Keratinocyte (primary cell): Measurements from ENCODE around the gene KRTAP4-6.

Experiments used
- CTCF ChIP-seq, 3 experiments: IDR thresholded peaks in 1 of 3; conservative IDR thresholded peaks in 1 of 3; optimal IDR thresholded peaks in 1 of 3; 2 replicates in 2 of 3; 3 replicates in 1 of 3; pipeline versions ENCODE3 to v1.5.1; 2011; ENCODE audit warnings: low read length in 3 of 3, mild to moderate bottlenecking in 3 of 3, moderate library complexity in 2 of 3, control low read depth in 1 of 3, inconsistent platforms in 1 of 3; ENCODE audit not compliant: insufficient read depth in 2 of 3; ENCODE audit errors: extremely low read depth in 1 of 3
- EZH2 ChIP-seq: IDR thresholded peaks from one replicate; pipeline ENCODE4 v1.6.1; 2012; ENCODE audit warnings: inconsistent platforms, mild to moderate bottlenecking, low read length, moderate library complexity

DNA sequence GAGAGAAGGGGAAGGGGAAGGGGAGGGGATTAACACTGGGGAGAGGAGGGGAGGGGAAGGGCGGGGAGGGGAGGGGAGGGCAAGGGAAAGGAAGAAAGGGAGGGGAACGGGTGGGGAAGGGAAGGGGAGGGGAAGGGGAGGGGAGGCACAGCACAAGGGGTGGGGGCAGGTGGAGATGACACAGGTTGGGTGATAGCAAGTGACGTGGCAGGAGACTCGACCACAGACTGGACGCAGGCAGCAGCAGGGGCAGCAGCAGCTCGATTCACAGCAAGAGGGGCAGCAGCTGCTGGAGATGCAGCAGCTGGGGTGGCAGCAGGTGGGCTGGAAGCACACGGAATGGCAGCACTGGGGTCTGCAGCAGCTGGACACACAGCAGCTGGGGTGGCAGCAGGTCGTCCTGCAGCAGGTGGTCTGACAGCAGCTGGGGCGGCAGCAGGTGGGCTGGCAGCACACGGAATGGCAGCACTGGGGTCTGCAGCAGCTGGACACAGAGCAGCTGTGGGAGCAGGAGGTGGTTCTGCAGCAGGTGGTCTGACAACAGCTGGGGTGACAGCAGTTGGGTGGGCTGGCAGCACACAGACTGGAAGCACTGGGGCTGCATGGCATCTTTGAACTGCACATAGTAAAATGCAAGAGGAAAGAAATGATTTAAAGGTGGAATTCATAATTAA is 38.6 kb downstream of the KRTAP4-6 start, which contains the start of gene KRTAP4-16:
- TF ChIP-seq CTCF (optimal IDR thresholded peaks at IDR 0.05 in 1 of 3, IDR thresholded peaks at IDR 0.05 in 1 of 3, conservative IDR thresholded peaks at IDR 0.05 in 1 of 3; ENCODE audit: extremely low read depth in 1 of 3, insufficient read depth in 2 of 3, low read length in 3 of 3) (no peak), EZH2 (no peak)
